ENCODE measurements around the gene DMBT1. TPM values are rescaled to one million over a fixed set of nuclear protein-coding genes. Genes with fewer than 3 reads are reported as not detected.

Gene DMBT1
- total RNA-seq, 1 donor from 2014 or later: 0.44 TPM

- H3K4me3 ChIP-seq: no peak overlapping the region
- TF ChIP-seq, protein P1, sequence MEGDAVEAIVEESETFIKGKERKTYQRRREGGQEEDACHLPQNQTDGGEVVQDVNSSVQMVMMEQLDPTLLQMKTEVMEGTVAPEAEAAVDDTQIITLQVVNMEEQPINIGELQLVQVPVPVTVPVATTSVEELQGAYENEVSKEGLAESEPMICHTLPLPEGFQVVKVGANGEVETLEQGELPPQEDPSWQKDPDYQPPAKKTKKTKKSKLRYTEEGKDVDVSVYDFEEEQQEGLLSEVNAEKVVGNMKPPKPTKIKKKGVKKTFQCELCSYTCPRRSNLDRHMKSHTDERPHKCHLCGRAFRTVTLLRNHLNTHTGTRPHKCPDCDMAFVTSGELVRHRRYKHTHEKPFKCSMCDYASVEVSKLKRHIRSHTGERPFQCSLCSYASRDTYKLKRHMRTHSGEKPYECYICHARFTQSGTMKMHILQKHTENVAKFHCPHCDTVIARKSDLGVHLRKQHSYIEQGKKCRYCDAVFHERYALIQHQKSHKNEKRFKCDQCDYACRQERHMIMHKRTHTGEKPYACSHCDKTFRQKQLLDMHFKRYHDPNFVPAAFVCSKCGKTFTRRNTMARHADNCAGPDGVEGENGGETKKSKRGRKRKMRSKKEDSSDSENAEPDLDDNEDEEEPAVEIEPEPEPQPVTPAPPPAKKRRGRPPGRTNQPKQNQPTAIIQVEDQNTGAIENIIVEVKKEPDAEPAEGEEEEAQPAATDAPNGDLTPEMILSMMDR (IDR thresholded peaks at IDR 0.05; ENCODE audit: borderline replicate concordance): no peak
- H3K4me1 ChIP-seq: no peaks in the 10 kb centered on the region
- H3K27me3 ChIP-seq (ENCODE audit: low read depth): peaks cover 37% of the 10 kb centered on the region
- no peak for DNase-seq
- no peaks in the 10 kb centered on the region for H3K9me3 ChIP-seq (replicated peaks)
- H3K27ac ChIP-seq (replicated peaks): no peak overlapping the region
- no peaks in the 10 kb centered on the region for H3K36me3 ChIP-seq
- intact Hi-C loops (cut with micrococcal nuclease): no loop called here
Measured at GRCh38 chr10:122669045-122669444, 108.5 kb downstream of the DMBT1 start.

GRCh38 chr10:122669842-122670241 is 109.3 kb downstream of the DMBT1 start:
- Histone ChIP-seq H3K9me3 (replicated peaks) (no peaks in the 10 kb centered on the region), H3K36me3 (no peaks in the 10 kb centered on the region), H3K4me3 (no peak overlapping the region), H3K27me3 (ENCODE audit: low read depth) (peaks cover 35% of the 10 kb centered on the region), H3K4me1 (no peaks in the 10 kb centered on the region), H3K27ac (replicated peaks) (no peak overlapping the region)
- TF ChIP-seq, protein P1 (IDR thresholded peaks at IDR 0.05; ENCODE audit: borderline replicate concordance): no peak
- DNase-seq: no peak
- intact Hi-C loops (cut with micrococcal nuclease): no loop called here

GRCh38 chr10:122671355-122671754 is 110.8 kb downstream of the DMBT1 start:
- no peak overlapping the region for H3K4me3 ChIP-seq
- H3K4me1 ChIP-seq: no peaks in the 10 kb centered on the region
- no peaks in the 10 kb centered on the region for H3K36me3 ChIP-seq
- H3K27me3 ChIP-seq (ENCODE audit: low read depth): peaks cover 33% of the 10 kb centered on the region
- H3K27ac ChIP-seq (replicated peaks): no peak overlapping the region
- H3K9me3 ChIP-seq (replicated peaks): no peaks in the 10 kb centered on the region
- no peak for DNase-seq
- intact Hi-C loops (cut with micrococcal nuclease): no loop called here
- TF ChIP-seq, protein P1 (IDR thresholded peaks at IDR 0.05; ENCODE audit: borderline replicate concordance): no peak

DNA sequence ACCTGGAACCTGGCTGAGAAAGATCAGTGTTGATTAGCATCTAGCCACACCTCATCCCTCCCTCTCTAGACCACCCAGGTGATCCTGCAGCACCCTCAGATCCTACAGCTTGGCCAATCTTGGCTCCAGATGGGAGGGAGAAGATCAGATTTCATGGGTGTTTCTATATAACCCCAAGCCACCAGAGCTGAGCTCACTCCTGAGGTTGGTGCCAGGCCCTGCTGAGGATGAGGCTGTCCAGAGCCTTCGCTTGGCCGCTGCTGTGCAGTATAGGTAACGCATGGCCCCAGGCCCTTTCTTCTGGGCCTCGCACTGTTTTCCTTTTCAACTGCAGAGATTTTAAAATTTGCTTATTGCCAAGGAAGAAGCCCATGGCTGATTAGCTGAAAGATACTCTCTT is 112.1 kb downstream of the DMBT1 start:
- TF ChIP-seq, protein P1 (IDR thresholded peaks at IDR 0.05; ENCODE audit: borderline replicate concordance): no peak
- Histone ChIP-seq H3K27me3 (ENCODE audit: low read depth) (peaks cover 33% of the 10 kb centered on the region), H3K4me1 (no peaks in the 10 kb centered on the region), H3K36me3 (no peaks in the 10 kb centered on the region), H3K27ac (replicated peaks) (no peak overlapping the region), H3K4me3 (no peak overlapping the region), H3K9me3 (replicated peaks) (no peaks in the 10 kb centered on the region)
- intact Hi-C loops (cut with micrococcal nuclease): no loop called here
- no peak for DNase-seq

GRCh38 chr10:122673269-122673668 is 112.7 kb downstream of the DMBT1 start:
- H3K27ac ChIP-seq (replicated peaks): no peak overlapping the region
- TF ChIP-seq, protein P1 (IDR thresholded peaks at IDR 0.05; ENCODE audit: borderline replicate concordance): no peak
- H3K4me1 ChIP-seq: no peaks in the 10 kb centered on the region
- H3K9me3 ChIP-seq (replicated peaks): no peaks in the 10 kb centered on the region
- H3K27me3 ChIP-seq (ENCODE audit: low read depth): peaks cover 36% of the 10 kb centered on the region
- intact Hi-C loops (cut with micrococcal nuclease): no loop called here
- DNase-seq: no peak
- no peaks in the 10 kb centered on the region for H3K36me3 ChIP-seq
- no peak overlapping the region for H3K4me3 ChIP-seq

- intact Hi-C loops (cut with micrococcal nuclease): no loop called here
Measured at GRCh38 chr10:122673731-122674130, 113.2 kb downstream of the DMBT1 start.

More at GRCh38 chr10:122673731-122674130, 113.2 kb downstream of the DMBT1 start:
- Histone ChIP-seq H3K4me3 (no peak overlapping the region), H3K9me3 (replicated peaks) (no peaks in the 10 kb centered on the region), H3K4me1 (no peaks in the 10 kb centered on the region), H3K27ac (replicated peaks) (no peak overlapping the region), H3K36me3 (no peaks in the 10 kb centered on the region), H3K27me3 (ENCODE audit: low read depth) (peaks cover 32% of the 10 kb centered on the region)
- TF ChIP-seq, protein P1 (IDR thresholded peaks at IDR 0.05; ENCODE audit: borderline replicate concordance): no peak
- DNase-seq: no peak

All from left ventricle myocardium inferior (tissue), 1 donor.